ENCODE data around the gene PEX26. TPM values are rescaled to one million over a fixed set of nuclear protein-coding genes. Genes with fewer than 3 reads are reported as not detected.
A peak's percentile ranks its signal among the peaks of the same experiment; 100 is the strongest.
"Not testable (repeated sequence)": the region's sequence is repeated elsewhere in the genome, so short reads cannot be mapped to it uniquely, and the experiment has no call there.

The PEX26 gene
- polyA plus RNA-seq (2013, experiment 1 of 2; ENCODE audit: insufficient read length), result 22.1 TPM
- polyA plus RNA-seq (2013, experiment 2 of 2; ENCODE audit: insufficient read length), result 20.3 TPM

GRCh38 chr22:18077639-18078328 is at the start of gene PEX26:
PEX26 (plus strand) TSS chr22:18077990; CDS start chr22:18078377, 387 bp downstream.
- DNase-seq, result peak; percentile 95

- no peak for DNase-seq
Observed at GRCh38 chr22:18028817-18029527, 48.8 kb upstream of the PEX26 start.

- no peak for DNase-seq
Observed at GRCh38 chr22:18029686-18030267, 48.0 kb upstream of the PEX26 start.

GRCh38 chr22:18031695-18032454 is 45.9 kb upstream of the PEX26 start:
- DNase-seq, result peak; percentile 95

- DNase-seq, result peak; percentile 91
Observed at GRCh38 chr22:18032455-18033101, 45.2 kb upstream of the PEX26 start.

- DNase-seq, result peak; percentile 72
Observed at GRCh38 chr22:18033204-18033998, 44.4 kb upstream of the PEX26 start.

GRCh38 chr22:18034076-18034475 is 43.7 kb upstream of the PEX26 start:
- no peak for DNase-seq

GRCh38 chr22:18035751-18036150 is 42.0 kb upstream of the PEX26 start:
- DNase-seq, result no peak

GRCh38 chr22:18040898-18041297 is 36.9 kb upstream of the PEX26 start:
- not testable (repeated sequence) for DNase-seq

- DNase-seq, result peak; percentile 50
Observed at GRCh38 chr22:18042685-18043084, 35.1 kb upstream of the PEX26 start.

- no peak for DNase-seq
Observed at GRCh38 chr22:18044548-18045271, 33.1 kb upstream of the PEX26 start.

- DNase-seq, result no peak
Observed at GRCh38 chr22:18045794-18046193, 32.0 kb upstream of the PEX26 start.

- no peak for DNase-seq
Observed at GRCh38 chr22:18048041-18048440, 29.7 kb upstream of the PEX26 start.

- DNase-seq, result peak; percentile 54
Observed at GRCh38 chr22:18048441-18048898, 29.3 kb upstream of the PEX26 start.

- no peak for DNase-seq
Observed at GRCh38 chr22:18050065-18050464, 27.7 kb upstream of the PEX26 start.

GRCh38 chr22:18051113-18051512 is 26.7 kb upstream of the PEX26 start:
- not testable (repeated sequence) for DNase-seq

GRCh38 chr22:18053216-18053946 is 24.4 kb upstream of the PEX26 start:
- DNase-seq, result not testable (repeated sequence)

- no peak for DNase-seq
Observed at GRCh38 chr22:18055619-18056160, 22.1 kb upstream of the PEX26 start.

- DNase-seq, result peak; percentile 61
Observed at GRCh38 chr22:18056161-18056666, 21.6 kb upstream of the PEX26 start.

All from fibroblast of skin of abdomen (primary cell).